ENCODE measurements around the gene TMED7. TPM values are rescaled to one million over a fixed set of nuclear protein-coding genes. Genes with fewer than 3 reads are reported as not detected.
"Not testable (repeated sequence)": the region's sequence is repeated elsewhere in the genome, so short reads cannot be mapped to it uniquely, and the experiment has no call there.

Gene TMED7
- total RNA-seq, 4 donors from 2014 or later = 100 to 148 (median 120) TPM

- TF ChIP-seq CTCF (IDR thresholded peaks at IDR 0.05) (no peak), EP300 (IDR thresholded peaks at IDR 0.05) (no peak), POLR2AphosphoS5 (IDR thresholded peaks at IDR 0.05) (no peak), POLR2A (IDR thresholded peaks at IDR 0.05) (no peak)
- no peak overlapping the region for H3K4me3 ChIP-seq
- 56 to 63% methylated on average over 1 of the region's 1 CpG for WGBS, 2 donors (ENCODE audit: low coverage in 1 of 2)
- no peaks in the 10 kb centered on the region for H3K27me3 ChIP-seq
- H3K4me1 ChIP-seq = no peaks in the 10 kb centered on the region
- H3K36me3 ChIP-seq = no peaks in the 10 kb centered on the region
- no peak for ATAC-seq
- H3K9me3 ChIP-seq = peaks cover 0 to 15% (median 0%) of the 10 kb centered on the region in 3 donors
- no peak overlapping the region for H3K27ac ChIP-seq
Observed at GRCh38 chr5:115655994-115656393, 30.2 kb upstream of the TMED7 start.

- Histone ChIP-seq H3K9me3 (no peaks in the 10 kb centered on the region), H3K4me1 (no peaks in the 10 kb centered on the region), H3K27me3 (peaks cover 4% of the 10 kb centered on the region), H3K4me3 (no peak overlapping the region), H3K36me3 (no peaks in the 10 kb centered on the region), H3K27ac (no peak overlapping the region)
- ATAC-seq = no peak
- WGBS, 2 donors (ENCODE audit: low coverage in 1 of 2) = 92 to 93% methylated on average over 1 of the region's 1 CpG
- no peak for TF ChIP-seq EP300 (IDR thresholded peaks at IDR 0.05)
- no peak for TF ChIP-seq POLR2AphosphoS5 (IDR thresholded peaks at IDR 0.05)
- no peak for TF ChIP-seq CTCF (IDR thresholded peaks at IDR 0.05)
- no peak for TF ChIP-seq POLR2A (IDR thresholded peaks at IDR 0.05)
Observed at GRCh38 chr5:115649541-115649940, 23.7 kb upstream of the TMED7 start.

- peaks cover 7% of the 10 kb centered on the region for H3K27me3 ChIP-seq
- H3K4me3 ChIP-seq = no peak overlapping the region
- no peak for ATAC-seq
- 50 to 71% methylated on average over 3 of the region's 3 CpGs for WGBS, 2 donors (ENCODE audit: low coverage in 1 of 2)
- no peaks in the 10 kb centered on the region for H3K36me3 ChIP-seq
- TF ChIP-seq CTCF (IDR thresholded peaks at IDR 0.05) (no peak), EP300 (IDR thresholded peaks at IDR 0.05) (no peak), POLR2A (IDR thresholded peaks at IDR 0.05) (no peak)
- no peak overlapping the region for H3K27ac ChIP-seq
- no peaks in the 10 kb centered on the region for H3K4me1 ChIP-seq
- no peaks in the 10 kb centered on the region for H3K9me3 ChIP-seq
Observed at GRCh38 chr5:115648056-115648455, 22.2 kb upstream of the TMED7 start.

- not testable (repeated sequence) for H3K27ac ChIP-seq, H3K9me3 ChIP-seq, H3K36me3 ChIP-seq, ATAC-seq, H3K4me3 ChIP-seq, H3K4me1 ChIP-seq
- WGBS, 2 donors (ENCODE audit: low coverage in 1 of 2) = 70 to 78% methylated on average over 4 of the region's 5 CpGs
- H3K27me3 ChIP-seq = peaks cover 12% of the 10 kb centered on the region
Observed at GRCh38 chr5:115645386-115645785, 19.6 kb upstream of the TMED7 start.

GRCh38 chr5:115644046-115644445 is 18.2 kb upstream of the TMED7 start:
- H3K36me3 ChIP-seq = no peaks in the 10 kb centered on the region
- no peak overlapping the region for H3K27ac ChIP-seq
- no peaks in the 10 kb centered on the region for H3K4me1 ChIP-seq
- 77 to 89% methylated on average over 2 of the region's 2 CpGs for WGBS, 2 donors (ENCODE audit: low coverage in 1 of 2)
- no peak for ATAC-seq
- H3K27me3 ChIP-seq = peaks cover 14% of the 10 kb centered on the region
- no peaks in the 10 kb centered on the region for H3K9me3 ChIP-seq
- no peak overlapping the region for H3K4me3 ChIP-seq
- no peak for TF ChIP-seq POLR2A (IDR thresholded peaks at IDR 0.05)
- no peak for TF ChIP-seq CTCF (IDR thresholded peaks at IDR 0.05)
- no peak for TF ChIP-seq EP300 (IDR thresholded peaks at IDR 0.05)
- no peak for TF ChIP-seq POLR2AphosphoS5 (IDR thresholded peaks at IDR 0.05)

Measured in gastroesophageal sphincter (tissue), 4 donors.